WTC11 (cell line): ENCODE results near the gene PRPF6.

ENCODE experiments used
- CTCF ChIP-seq: fragments of 200-600 bp; IDR thresholded peaks from 2 replicates; pipeline ENCODE4 v1.8.0; 2022; ENCODE audit warnings: antibody characterized with exemption
- ELF4 ChIP-seq: sonication (generic); formaldehyde crosslinking; IDR thresholded peaks from 2 replicates; pipeline ENCODE4 v1.8.1; 2022; ENCODE audit warnings: low read depth, mild to moderate bottlenecking, moderate library complexity, missing genetic modification reagents
- USF1 ChIP-seq: sonication (generic); formaldehyde crosslinking; IDR thresholded peaks from 2 replicates; pipeline ENCODE4 v1.8.0; 2022; ENCODE audit warnings: mild to moderate bottlenecking, missing genetic modification reagents
- USF2 ChIP-seq: sonication (generic); formaldehyde crosslinking; IDR thresholded peaks from 2 replicates; pipeline ENCODE4 v1.8.1; 2023; ENCODE audit warnings: mild to moderate bottlenecking, missing genetic modification reagents, moderate library complexity
- ZNF121 ChIP-seq: sonication (generic); formaldehyde crosslinking; IDR thresholded peaks from 2 replicates; pipeline ENCODE4 v1.8.0; 2023; ENCODE audit warnings: missing genetic modification reagents

GRCh38 chr20:63973636-63974401 lies 7.1 kb upstream of the PRPF6 start:
- peak; percentile 98 for TF ChIP-seq CTCF
- TF ChIP-seq ZNF121 = peak; percentile 82
- TF ChIP-seq ELF4 (CRISPR knock-in tag) = no peak
- no peak for TF ChIP-seq USF2 (CRISPR knock-in tag)
- no peak for TF ChIP-seq USF1 (CRISPR knock-in tag)
